ENCODE measurements around the gene EFCAB12.

- TF ChIP-seq CTCF (IDR thresholded peaks at IDR 0.05) (no peak), POLR2A (IDR thresholded peaks at IDR 0.05) (no peak)
Measured at GRCh38 chr3:129434140-129434539, 5.7 kb upstream of the EFCAB12 start.

All from body of pancreas (tissue), 4 donors.